ENCODE results near the gene NBPF1.
"Not testable (repeated sequence)": the region's sequence is repeated elsewhere in the genome, so short reads cannot be mapped to it uniquely, and the experiment has no call there.

The NBPF1 gene

DNA sequence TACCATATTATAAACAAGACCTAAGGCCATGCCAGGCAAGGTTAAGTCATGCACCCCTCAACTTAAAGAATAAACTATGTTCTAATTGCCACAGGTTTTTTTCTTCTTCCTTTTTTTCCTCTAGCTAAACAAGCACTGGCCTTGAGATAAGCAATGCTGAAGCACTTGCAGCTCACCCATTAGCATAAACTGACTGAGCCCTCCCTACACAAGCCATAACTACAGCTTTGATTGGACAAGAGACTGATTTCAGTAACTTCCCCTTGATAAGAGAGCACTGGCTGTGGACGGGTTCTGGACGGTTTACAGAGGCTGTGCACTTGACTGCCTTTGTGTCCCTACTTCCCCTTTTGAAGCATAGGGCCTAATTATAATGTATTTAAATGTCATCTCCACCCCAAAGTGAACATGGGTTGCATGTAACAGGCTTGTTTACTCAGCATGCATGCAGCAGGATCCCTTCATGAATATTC lies 72.9 kb downstream of the NBPF1 start:
- not testable (repeated sequence) for DNase-seq

- not testable (repeated sequence) for DNase-seq
These were observed 75.8 kb downstream of the NBPF1 start for GRCh38 chr1:16537528-16537927.

- DNase-seq, result not testable (repeated sequence)
These were observed 76.6 kb downstream of the NBPF1 start for GRCh38 chr1:16536796-16537195.

- DNase-seq, result not testable (repeated sequence)
These were observed 77.5 kb downstream of the NBPF1 start for GRCh38 chr1:16535898-16536297.

GRCh38 chr1:16535487-16535886 lies 77.9 kb downstream of the NBPF1 start:
- DNase-seq, result not testable (repeated sequence)

DNA sequence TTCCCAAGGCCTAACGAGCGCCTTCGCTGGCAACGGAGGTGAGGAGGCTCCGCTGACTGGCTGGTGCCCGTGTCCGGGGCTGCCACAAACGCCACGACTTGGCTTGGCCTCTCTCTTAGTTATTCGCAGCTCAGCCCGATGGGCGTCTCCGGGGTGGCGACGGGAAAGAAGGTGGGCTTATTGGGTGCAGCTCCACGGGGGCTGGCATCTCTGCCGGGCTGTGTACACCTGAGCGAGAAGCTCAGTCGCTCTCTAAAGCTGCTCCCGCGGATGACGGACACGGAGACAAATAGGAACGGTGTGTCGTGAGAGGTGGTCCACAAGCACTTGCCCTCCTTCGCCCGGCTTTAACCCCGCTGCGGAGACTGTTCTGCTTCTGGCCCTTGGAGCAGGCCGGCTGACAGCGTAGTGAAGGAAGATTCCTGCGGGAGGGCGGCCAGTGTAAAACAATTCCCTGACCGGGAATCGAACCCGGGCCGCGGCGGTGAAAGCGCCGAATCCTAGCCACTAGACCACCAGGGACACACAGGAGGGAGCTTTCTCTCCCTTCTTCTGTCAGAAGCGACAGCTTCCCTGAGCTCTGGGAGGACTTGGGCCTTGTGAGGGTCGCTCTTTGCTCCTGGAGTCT lies 78.4 kb downstream of the NBPF1 start:
- not testable (repeated sequence) for DNase-seq

GRCh38 chr1:16534239-16534828 lies 79.0 kb downstream of the NBPF1 start:
- not testable (repeated sequence) for DNase-seq

DNA sequence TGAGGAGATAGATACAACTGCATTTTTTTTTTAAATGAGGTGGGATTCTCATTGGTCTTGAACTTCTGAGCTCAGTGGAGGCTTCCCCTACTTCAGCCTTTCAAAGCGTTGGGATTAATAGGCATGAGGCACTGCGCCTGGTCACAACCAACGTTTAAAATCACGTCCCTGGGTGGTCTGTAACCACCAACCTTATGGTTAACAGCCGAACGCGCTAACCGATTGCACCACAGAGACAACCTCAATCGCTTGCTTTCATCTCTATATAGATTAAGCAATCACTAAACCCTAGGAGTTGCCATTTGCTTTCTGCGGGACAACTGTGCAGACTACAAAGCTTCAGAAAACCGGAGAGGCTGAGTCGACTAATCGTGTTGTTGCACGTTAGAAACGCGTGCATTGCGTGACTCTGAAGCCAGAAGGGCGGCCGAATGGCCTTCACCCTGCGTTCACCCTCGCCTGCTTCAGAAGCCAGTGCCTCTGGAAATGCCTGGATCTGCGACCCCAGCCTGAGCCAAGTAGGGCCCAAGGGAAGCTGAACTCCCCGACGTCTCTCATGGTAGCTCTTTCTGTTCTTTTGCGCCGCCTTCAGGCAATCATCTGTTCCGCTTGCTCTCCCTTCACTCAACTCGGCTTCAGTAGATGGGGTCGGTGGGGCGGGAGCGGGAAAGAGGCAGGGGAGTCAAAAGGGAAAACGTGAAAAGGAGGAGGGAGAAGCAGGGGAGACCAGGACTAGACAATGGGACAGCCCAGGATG lies 81.0 kb downstream of the NBPF1 start:
- not testable (repeated sequence) for DNase-seq

DNA sequence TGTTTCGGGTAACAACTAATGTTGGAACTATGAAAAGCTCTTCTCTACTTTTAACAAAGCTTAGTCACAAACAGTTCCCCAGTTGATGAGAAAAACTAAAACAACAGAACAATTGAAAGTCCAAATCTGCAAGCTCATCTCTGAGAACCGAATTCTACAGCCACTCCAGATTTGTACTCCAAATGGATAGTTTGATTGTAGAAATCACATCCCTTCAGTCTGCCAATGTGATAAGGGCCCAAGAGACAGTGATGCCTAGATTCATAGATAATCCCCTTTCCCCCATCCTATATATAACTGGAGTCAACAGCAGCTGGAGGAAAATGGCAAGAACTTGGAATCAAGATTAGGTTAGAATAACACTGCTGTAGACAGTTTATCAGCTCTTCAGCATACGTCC lies 85.0 kb downstream of the NBPF1 start:
- DNase-seq, result not testable (repeated sequence)

DNA sequence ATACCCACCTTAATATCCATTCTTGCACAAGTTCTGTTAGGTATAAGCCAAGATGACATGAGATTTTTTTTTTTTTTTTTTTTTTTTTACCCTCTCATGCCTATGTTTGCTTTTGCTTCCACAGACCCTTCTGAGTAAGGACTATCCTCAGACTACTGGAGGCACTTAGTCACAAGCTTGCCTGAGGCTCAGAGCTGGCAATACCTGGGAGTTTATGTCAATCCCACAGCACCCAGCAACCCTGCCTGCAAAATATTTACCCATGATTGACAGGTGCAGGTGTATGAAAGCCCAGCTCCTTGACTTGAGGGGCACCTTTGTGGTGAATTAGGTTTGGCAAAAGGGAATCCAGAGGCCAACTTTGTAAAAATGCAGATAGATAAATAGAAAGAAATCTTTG lies 87.6 kb downstream of the NBPF1 start:
- DNase-seq, result not testable (repeated sequence)

DNA sequence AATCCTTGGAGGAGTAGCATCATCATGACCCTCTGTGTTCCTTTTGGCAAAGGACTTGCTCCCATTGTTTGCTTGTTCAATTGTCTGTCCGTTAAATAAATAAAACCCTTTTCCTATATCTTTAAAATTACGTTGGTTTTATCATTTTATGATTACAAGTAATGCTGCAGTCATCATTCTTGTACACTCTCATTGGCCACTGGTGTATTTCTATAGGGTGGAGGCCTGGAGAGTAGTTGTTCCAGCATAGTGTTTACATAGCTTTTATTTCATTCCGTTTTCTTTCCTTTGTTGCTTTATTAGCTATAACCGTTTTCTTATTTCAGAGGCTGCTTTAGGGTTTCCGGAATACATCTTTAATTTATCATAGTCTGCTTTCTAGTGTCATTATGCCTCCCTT lies 91.7 kb downstream of the NBPF1 start:
- DNase-seq, result not testable (repeated sequence)

- DNase-seq, result no peak
These were observed 92.1 kb downstream of the NBPF1 start for GRCh38 chr1:16521288-16521583.

- not testable (repeated sequence) for DNase-seq
These were observed 92.7 kb downstream of the NBPF1 start for GRCh38 chr1:16520435-16521287.

DNA sequence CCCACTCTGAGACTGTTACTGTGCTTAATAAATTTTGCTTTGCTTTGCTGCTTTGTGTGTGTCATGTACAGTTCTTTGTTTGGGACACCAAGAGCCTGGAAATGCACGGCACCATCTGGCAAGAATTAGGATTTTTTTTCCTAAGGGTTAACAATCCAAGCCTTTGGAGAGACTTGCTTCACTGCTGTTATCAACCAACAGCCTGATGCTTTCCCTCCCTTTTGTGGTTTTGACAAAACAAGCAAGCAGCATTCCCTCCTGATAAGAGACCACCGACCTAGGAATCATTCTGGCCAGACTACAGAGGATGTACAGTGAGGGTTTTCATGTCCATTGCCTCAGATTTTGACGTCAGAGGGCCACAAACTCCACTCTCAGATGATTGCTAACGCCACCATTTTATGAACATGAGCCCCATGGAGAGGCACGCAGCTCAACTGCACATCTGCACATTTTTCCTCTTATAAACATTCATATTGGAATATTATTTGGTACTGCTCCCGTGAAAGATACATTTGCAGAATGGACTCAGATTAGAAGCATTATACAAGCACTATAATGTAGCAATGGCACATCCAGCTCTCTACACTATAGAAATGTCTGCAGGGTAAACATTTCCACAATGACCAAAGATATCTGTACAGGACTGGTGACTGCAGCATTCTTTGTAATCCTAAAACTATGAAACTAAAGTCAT lies 94.0 kb downstream of the NBPF1 start:
- DNase-seq, result not testable (repeated sequence)

GRCh38 chr1:16518913-16519254 lies 94.5 kb downstream of the NBPF1 start:
- not testable (repeated sequence) for DNase-seq

GRCh38 chr1:16516694-16517410 lies 96.5 kb downstream of the NBPF1 start:
- DNase-seq, result not testable (repeated sequence)

GRCh38 chr1:16514107-16515055 lies 99.0 kb downstream of the NBPF1 start, which contains the start of gene RNU1-1:
RNU1-1 (minus strand) TSS chr1:16514285.
- peak; percentile 56 to 62 for DNase-seq

GRCh38 chr1:16513412-16514106 lies 99.8 kb downstream of the NBPF1 start:
- peak; percentile 51 to 55 for DNase-seq

- not testable (repeated sequence) for DNase-seq
These were observed 100.5 kb downstream of the NBPF1 start for GRCh38 chr1:16512624-16513411.

Measured in activated CD4-positive, alpha-beta T cell treated with anti-CD3 and anti-CD28 coated beads, Interleukin-2, amount 50 U/mL, for 4 hours (primary cell).